Upper lobe of left lung (tissue), 6 donors: Measurements from ENCODE around the gene IGSF11. TPM values are rescaled to one million over a fixed set of nuclear protein-coding genes. Genes with fewer than 3 reads are reported as not detected.

ENCODE experiments used
- ATAC-seq, 2 donors: fragments of 200-7000 bp; cut with Tn5 transposase; one replicate each; pipeline ENCODE4 v1.9.1; 2022; ENCODE audit warnings: mild to moderate bottlenecking in 2 of 2, moderate library complexity in 2 of 2; ENCODE audit not compliant: low FRiP score in 2 of 2
- DNase-seq, 2 donors: peaks; one replicate each; pipeline ENCODE4 v3.0.0-alpha.2; 2019 to 2020
- H3K27ac ChIP-seq, 4 donors: fragments of 200-600 bp; sonication (generic); one replicate each; pipeline ENCODE4 v1.5.1; 2016 to 2019
- H3K27me3 ChIP-seq, 4 donors: fragments of 200-600 bp; sonication (generic); one replicate each; pipeline ENCODE4 v1.5.1; 2017 to 2019
- H3K36me3 ChIP-seq, 4 donors: fragments of 200-600 bp; sonication (generic); one replicate each; pipeline ENCODE4 v1.5.1; 2016 to 2019
- H3K4me1 ChIP-seq, 4 donors: fragments of 200-600 bp; sonication (generic); one replicate each; pipeline ENCODE4 v1.5.1; 2018 to 2019
- H3K4me3 ChIP-seq, 4 donors: fragments of 200-600 bp; sonication (generic); one replicate each; pipeline ENCODE4 v1.5.1; 2017 to 2019; ENCODE audit warnings: mild to moderate bottlenecking in 2 of 4, moderate library complexity in 1 of 4
- H3K9me3 ChIP-seq, 4 donors: fragments of 200-600 bp; sonication (generic); one replicate each; pipeline ENCODE4 v1.5.1; 2018 to 2019
- EP300 ChIP-seq, 4 donors: sonication (generic); formaldehyde crosslinking; IDR thresholded peaks; one replicate each; pipeline ENCODE4 v1.5.1; 2017; ENCODE audit warnings: antibody characterized with exemption in 4 of 4, control low read depth in 2 of 4
- POLR2A ChIP-seq, 4 donors: fragments of 450-650 bp; IDR thresholded peaks; one replicate each; pipeline ENCODE4 v1.5.1; 2016 to 2017; ENCODE audit warnings: antibody characterized with exemption in 4 of 4, mild to moderate bottlenecking in 2 of 4
- POLR2AphosphoS5 ChIP-seq, 2 donors: sonication (generic); formaldehyde crosslinking; IDR thresholded peaks; one replicate each; pipeline ENCODE4 v1.5.1; 2017; ENCODE audit warnings: antibody characterized with exemption in 2 of 2
- WGBS, 2 donors: methylation state at CpG; one replicate each; pipeline ENCODE4 v1.1.5; 2017 to 2018; 5-methylcytosine and 5-hydroxymethylcytosine counted together
- total RNA-seq, 6 donors: library from RNA; depleted of rRNA in 4 of 6; stranded (reverse); fragments of >200 nt in 4 of 6; gene quantifications; one replicate each; pipeline versions ENCODE4 v1.1.0 to v1.2.1, GENCODE V29; 2016 to 2021
- TF ChIP-seq, protein P1 (sequence below), 6 experiments: fragments of 450-650 bp in 4 of 6; fragments of 200-600 bp in 2 of 6; sonication (generic) in 2 of 6; IDR thresholded peaks; one replicate each; pipeline ENCODE4 v1.5.1; 2016 to 2019; ENCODE audit warnings: antibody characterized with exemption in 6 of 6
- donor health status: DM: no; HTN: no; CAD: no; lungs with moderate emphysema.
- donor health status: DM: no; HTN: yes; CAD: no; lungs with severe emphysema.

IGSF11 gene
- total RNA-seq, 6 donors from 2014 or later: 0.11 to 0.71 (median 0.14) TPM; not detected in 3

DNA sequence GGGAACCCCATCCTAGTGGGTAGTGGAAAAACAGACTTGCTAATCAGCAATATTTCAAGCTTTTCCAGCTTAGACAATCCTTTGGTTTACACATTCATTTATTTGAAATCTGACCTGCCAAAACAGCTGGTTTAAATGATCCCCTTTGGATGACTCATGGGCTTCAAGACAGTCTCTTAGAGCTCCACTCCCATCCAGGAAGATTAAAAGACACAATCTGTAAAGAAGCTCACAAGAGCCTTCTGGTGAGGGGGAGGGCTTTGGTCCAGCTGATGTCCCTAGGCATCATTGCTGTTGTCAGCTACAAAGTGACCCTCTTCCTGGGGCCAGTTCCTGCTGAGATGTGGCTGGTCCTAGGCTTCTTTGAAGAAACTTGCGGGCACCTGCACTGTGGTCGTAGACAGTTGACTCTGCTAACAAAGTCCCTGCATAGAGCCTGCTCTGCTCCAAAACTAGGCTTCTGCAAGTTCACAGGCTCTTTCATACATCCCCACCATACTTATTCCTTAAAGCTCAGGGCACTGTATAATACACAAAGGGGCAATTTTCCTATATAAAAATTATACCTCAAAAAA is 73.7 kb downstream of the IGSF11 start:
- Histone ChIP-seq H3K9me3 (no peaks in the 10 kb centered on the region), H3K27me3 (no peaks in the 10 kb centered on the region), H3K4me1 (no peaks in the 10 kb centered on the region), H3K27ac (no peak overlapping the region), H3K4me3 (no peak overlapping the region), H3K36me3 (no peaks in the 10 kb centered on the region)
- DNase-seq: no peak
- WGBS, 2 donors: 96 to 100% methylated on average over 1 to 2 of the region's 2 CpGs
- ATAC-seq: no peak
- TF ChIP-seq EP300 (IDR thresholded peaks at IDR 0.05): no peak
- TF ChIP-seq POLR2A (IDR thresholded peaks at IDR 0.05): no peak
- TF ChIP-seq, protein P1, sequence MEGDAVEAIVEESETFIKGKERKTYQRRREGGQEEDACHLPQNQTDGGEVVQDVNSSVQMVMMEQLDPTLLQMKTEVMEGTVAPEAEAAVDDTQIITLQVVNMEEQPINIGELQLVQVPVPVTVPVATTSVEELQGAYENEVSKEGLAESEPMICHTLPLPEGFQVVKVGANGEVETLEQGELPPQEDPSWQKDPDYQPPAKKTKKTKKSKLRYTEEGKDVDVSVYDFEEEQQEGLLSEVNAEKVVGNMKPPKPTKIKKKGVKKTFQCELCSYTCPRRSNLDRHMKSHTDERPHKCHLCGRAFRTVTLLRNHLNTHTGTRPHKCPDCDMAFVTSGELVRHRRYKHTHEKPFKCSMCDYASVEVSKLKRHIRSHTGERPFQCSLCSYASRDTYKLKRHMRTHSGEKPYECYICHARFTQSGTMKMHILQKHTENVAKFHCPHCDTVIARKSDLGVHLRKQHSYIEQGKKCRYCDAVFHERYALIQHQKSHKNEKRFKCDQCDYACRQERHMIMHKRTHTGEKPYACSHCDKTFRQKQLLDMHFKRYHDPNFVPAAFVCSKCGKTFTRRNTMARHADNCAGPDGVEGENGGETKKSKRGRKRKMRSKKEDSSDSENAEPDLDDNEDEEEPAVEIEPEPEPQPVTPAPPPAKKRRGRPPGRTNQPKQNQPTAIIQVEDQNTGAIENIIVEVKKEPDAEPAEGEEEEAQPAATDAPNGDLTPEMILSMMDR (IDR thresholded peaks at IDR 0.05): no peak
- no peak for TF ChIP-seq POLR2AphosphoS5 (IDR thresholded peaks at IDR 0.05)

DNA sequence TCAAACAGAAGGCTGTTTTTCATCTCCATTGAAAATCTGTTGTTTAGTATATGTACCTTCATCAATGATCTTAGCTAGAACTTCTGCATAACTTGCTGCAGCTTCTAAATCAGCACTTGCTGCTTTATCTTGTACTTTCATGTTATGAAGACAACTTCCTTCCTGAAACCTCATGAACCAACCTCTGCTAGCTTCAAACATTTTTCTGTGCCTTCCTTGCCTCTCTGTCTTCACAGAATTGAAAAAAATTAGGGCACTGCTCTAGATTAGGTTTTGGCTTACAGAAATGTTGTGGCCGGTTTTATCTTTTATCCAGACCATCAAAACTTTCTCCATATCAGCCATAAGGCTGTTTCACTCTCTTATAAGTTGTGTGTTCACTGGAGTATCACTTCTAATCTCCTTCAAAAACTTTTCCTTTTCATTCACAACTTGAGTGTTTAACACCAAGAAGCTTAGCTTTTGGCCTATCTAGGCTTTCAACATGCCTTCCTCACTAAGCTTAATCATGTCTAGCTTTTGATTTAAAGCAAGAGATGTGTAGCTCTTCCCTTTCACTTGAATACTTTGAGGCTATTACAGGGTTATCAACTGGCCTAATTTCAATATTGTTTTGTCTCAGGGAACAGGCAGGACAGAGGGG is 78.6 kb downstream of the IGSF11 start:
- Histone ChIP-seq H3K27ac (no peak overlapping the region), H3K36me3 (no peaks in the 10 kb centered on the region), H3K4me1 (no peaks in the 10 kb centered on the region), H3K27me3 (no peaks in the 10 kb centered on the region), H3K4me3 (no peak overlapping the region), H3K9me3 (no peaks in the 10 kb centered on the region)
- ATAC-seq (no peak), DNase-seq (no peak)
- 45 to 60% methylated on average over 1 of the region's 1 CpG for WGBS, 2 donors
- TF ChIP-seq EP300 (IDR thresholded peaks at IDR 0.05): no peak
- TF ChIP-seq POLR2AphosphoS5 (IDR thresholded peaks at IDR 0.05): no peak
- TF ChIP-seq POLR2A (IDR thresholded peaks at IDR 0.05): no peak
- TF ChIP-seq, protein P1 (IDR thresholded peaks at IDR 0.05): no peak

DNA sequence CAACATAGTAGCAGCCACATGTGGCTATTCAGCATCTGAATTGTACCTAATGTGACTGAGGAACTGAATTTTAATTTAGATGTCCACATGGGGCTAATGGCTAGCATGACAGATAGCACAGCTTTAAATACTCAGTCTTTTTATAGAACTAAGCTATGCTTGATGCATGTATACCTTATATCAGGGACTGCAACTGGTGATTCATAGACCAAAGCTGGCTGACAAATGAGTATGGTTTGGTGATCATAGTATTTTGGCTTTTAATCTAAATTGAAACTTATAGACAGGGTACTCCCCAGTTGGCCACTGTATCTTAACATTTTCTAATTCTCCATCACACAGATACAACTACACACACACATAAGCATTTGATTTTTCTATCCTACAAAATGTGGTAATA is 83.6 kb downstream of the IGSF11 start:
- Histone ChIP-seq H3K9me3 (no peaks in the 10 kb centered on the region), H3K27me3 (no peaks in the 10 kb centered on the region), H3K4me1 (no peaks in the 10 kb centered on the region), H3K36me3 (no peaks in the 10 kb centered on the region), H3K4me3 (no peak overlapping the region), H3K27ac (no peak overlapping the region)
- TF ChIP-seq, protein P1 (IDR thresholded peaks at IDR 0.05): no peak
- TF ChIP-seq EP300 (IDR thresholded peaks at IDR 0.05): no peak
- no peak for TF ChIP-seq POLR2AphosphoS5 (IDR thresholded peaks at IDR 0.05)
- TF ChIP-seq POLR2A (IDR thresholded peaks at IDR 0.05): no peak
- ATAC-seq (no peak), DNase-seq (no peak)

DNA sequence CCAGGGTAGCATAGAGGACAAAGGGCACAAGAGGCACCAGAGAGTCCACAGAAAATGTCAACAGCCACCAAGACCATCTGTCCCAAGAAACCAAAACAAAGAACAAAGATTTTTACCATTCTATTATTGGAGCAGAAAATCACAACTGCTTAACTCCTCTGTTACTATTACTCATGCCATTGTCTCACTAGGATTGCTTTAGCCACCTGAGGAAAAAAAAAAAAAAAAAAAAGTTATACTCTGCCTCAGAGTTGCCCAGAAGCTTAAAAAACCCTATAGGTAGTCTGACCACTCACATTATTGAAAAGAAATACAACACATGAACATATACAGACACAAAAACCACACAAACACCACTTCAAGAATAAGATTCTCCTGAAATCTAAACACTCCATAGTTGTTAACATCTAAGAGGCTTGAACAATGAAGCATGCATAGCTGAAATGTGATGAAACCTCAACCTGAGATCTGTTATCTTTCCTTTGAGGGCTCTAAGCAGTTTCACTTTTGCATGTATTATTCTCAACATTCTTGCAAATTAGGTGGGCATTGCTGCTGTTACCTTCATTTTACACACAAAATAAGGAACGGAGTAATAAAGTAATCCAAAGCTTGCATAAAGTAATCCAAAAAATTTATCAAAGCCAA is 85.4 kb downstream of the IGSF11 start:
- Histone ChIP-seq H3K27ac (no peak overlapping the region), H3K4me1 (no peaks in the 10 kb centered on the region), H3K36me3 (no peaks in the 10 kb centered on the region), H3K4me3 (no peak overlapping the region), H3K27me3 (no peaks in the 10 kb centered on the region), H3K9me3 (no peaks in the 10 kb centered on the region)
- DNase-seq: no peak
- ATAC-seq: no peak
- TF ChIP-seq, protein P1 (IDR thresholded peaks at IDR 0.05): no peak
- TF ChIP-seq POLR2AphosphoS5 (IDR thresholded peaks at IDR 0.05) (no peak), EP300 (IDR thresholded peaks at IDR 0.05) (no peak), POLR2A (IDR thresholded peaks at IDR 0.05) (no peak)
- WGBS, 2 donors: 79 to 81% methylated on average over 1 of the region's 1 CpG
